PC-9 (cell line): ENCODE results near the gene TTC22.

Source experiments
- CTCF ChIP-seq: fragments of 200-600 bp; sonication (generic); conservative IDR thresholded peaks from 2 replicates; pipeline ENCODE4 v1.6.1; 2017; ENCODE audit warnings: mixed run types, antibody characterized with exemption, mild to moderate bottlenecking, moderate library complexity
- EZH2 ChIP-seq: fragments of 200-600 bp; sonication (generic); IDR thresholded peaks from 2 replicates; pipeline ENCODE4 v1.8.0; 2017; ENCODE audit warnings: antibody characterized with exemption, low read depth

- no peak for TF ChIP-seq CTCF
- no peak for TF ChIP-seq EZH2
Measured at GRCh38 chr1:54834007-54834541, 33.0 kb upstream of the TTC22 start.
